PFSK-1 (cell line): ENCODE measurements around the gene MSANTD1.

Experiments used
- FOXP2 ChIP-seq: optimal IDR thresholded peaks from 2 replicates; pipeline ENCODE3; 2011; ENCODE audit warnings: borderline replicate concordance, control low read depth, inconsistent platforms; ENCODE audit not compliant: insufficient read depth; ENCODE audit errors: extremely low read length, extremely low read depth
- POLR2AphosphoS5 ChIP-seq: IDR thresholded peaks from 2 replicates; pipeline ENCODE4 v1.6.1; 2012; ENCODE audit warnings: low read depth, mild to moderate bottlenecking, control low read depth, low read length, moderate library complexity
- REST ChIP-seq, 2 experiments: IDR thresholded peaks; 2 replicates each; pipeline versions ENCODE4 v1.6.1 to v1.8.0; 2011 to 2012; ENCODE audit warnings: low read depth in 2 of 2, low read length in 2 of 2, control low read depth in 1 of 2, inconsistent platforms in 1 of 2, mild to moderate bottlenecking in 1 of 2, moderate library complexity in 1 of 2; ENCODE audit not compliant: insufficient read depth in 1 of 2
- SIN3A ChIP-seq: IDR thresholded peaks from 2 replicates; pipeline ENCODE4 v1.6.1; 2012; ENCODE audit warnings: mild to moderate bottlenecking, low read length, moderate library complexity, borderline replicate concordance; ENCODE audit not compliant: insufficient read depth
- TAF1 ChIP-seq: IDR thresholded peaks from 2 replicates; pipeline ENCODE4 v1.6.1; 2012; ENCODE audit warnings: low read length, control low read depth, borderline replicate concordance; ENCODE audit not compliant: insufficient read depth

The MSANTD1 gene

GRCh38 chr4:3284734-3285557 is 36.0 kb downstream of the MSANTD1 start:
- TF ChIP-seq POLR2AphosphoS5 (no peak), SIN3A (no peak), FOXP2 (no peak)

GRCh38 chr4:3285558-3286334 is 36.8 kb downstream of the MSANTD1 start:
- no peak for TF ChIP-seq TAF1
- TF ChIP-seq REST (IDR thresholded peaks at IDR 0.05; ENCODE audit: insufficient read depth in 1 of 2, low read depth in 2 of 2, low read length in 2 of 2), result no peak
- no peak for TF ChIP-seq FOXP2
- TF ChIP-seq POLR2AphosphoS5, result no peak
- no peak for TF ChIP-seq SIN3A

- no peak for TF ChIP-seq SIN3A
- no peak for TF ChIP-seq TAF1
- TF ChIP-seq POLR2AphosphoS5, result no peak
- no peak for TF ChIP-seq REST (IDR thresholded peaks at IDR 0.05; ENCODE audit: insufficient read depth in 1 of 2, low read depth in 2 of 2, low read length in 2 of 2)
- no peak for TF ChIP-seq FOXP2
Measured at GRCh38 chr4:3286335-3287175, 37.6 kb downstream of the MSANTD1 start.

GRCh38 chr4:3287271-3287971 is 38.5 kb downstream of the MSANTD1 start:
- TF ChIP-seq REST (IDR thresholded peaks at IDR 0.05; ENCODE audit: insufficient read depth in 1 of 2, low read depth in 2 of 2, low read length in 2 of 2), result no peak
